Measurements from ENCODE around the gene RHD. TPM values are rescaled to one million over a fixed set of nuclear protein-coding genes. Genes with fewer than 3 reads are reported as not detected.
"Not testable (repeated sequence)": the region's sequence is repeated elsewhere in the genome, so short reads cannot be mapped to it uniquely, and the experiment has no call there.

Gene RHD
- total RNA-seq, 1 experiment from 2014 or later, result 1.3 TPM

DNA sequence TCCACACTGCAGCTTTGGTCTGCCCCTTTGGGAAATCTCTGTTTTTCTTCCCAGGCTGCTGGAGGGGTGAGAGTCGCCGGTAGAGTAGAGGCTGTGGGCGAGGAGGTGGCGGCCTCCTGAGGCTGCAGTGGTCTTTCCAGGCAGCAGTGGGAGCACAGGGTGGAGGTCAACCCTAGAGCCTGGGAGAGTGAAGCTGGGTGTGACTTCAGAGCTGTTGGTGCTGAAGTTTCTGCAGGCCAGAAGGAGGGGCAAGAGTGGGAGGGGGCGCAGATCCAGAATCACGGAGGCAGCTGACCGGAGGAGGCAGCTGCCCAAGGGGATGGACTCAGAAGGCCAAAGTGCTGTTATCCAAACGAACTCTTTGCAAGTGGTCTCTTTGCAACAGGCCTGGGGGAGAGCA lies 6.5 kb downstream of the RHD start:
- not testable (repeated sequence) for H3K36me3 Mint-ChIP-seq (ENCODE audit: insufficient read depth in 1 of 3, low read depth in 3 of 3); H2BK5ac ChIP-seq (ENCODE audit: insufficient read length, low read length); H3K9ac ChIP-seq (ENCODE audit: extremely low read depth, insufficient read length, low read length); H4K5ac ChIP-seq (ENCODE audit: insufficient read length, low read depth, low read length); H3K27me3 Mint-ChIP-seq (ENCODE audit: low read depth); H3K18ac ChIP-seq (ENCODE audit: insufficient read length, low read depth, low read length); H3K9me3 ChIP-seq (ENCODE audit: control insufficient read depth, low read depth, low read length); H2BK120ac ChIP-seq (ENCODE audit: low read depth, low read length, poor library complexity, severe bottlenecking); H3K56ac ChIP-seq (ENCODE audit: insufficient read length, low read depth, low read length); H3K27ac Mint-ChIP-seq; H3K14ac ChIP-seq (ENCODE audit: insufficient read depth, low read length); H2AFZ ChIP-seq (ENCODE audit: low read length); H3K4me2 ChIP-seq (ENCODE audit: insufficient read depth, insufficient read length, low read length); H3K4me1 ChIP-seq (ENCODE audit: insufficient read depth, low read length); DNase-seq; H2BK15ac ChIP-seq (ENCODE audit: low read depth, low read length); H3K9me3 Mint-ChIP-seq; H2BK12ac ChIP-seq (ENCODE audit: insufficient read length, low read depth, low read length); H3K4me3 Mint-ChIP-seq; H4K8ac ChIP-seq (replicated peaks; ENCODE audit: insufficient read length, low read depth, low read length); H3K79me2 ChIP-seq (ENCODE audit: insufficient read depth, low read length); H3K4ac ChIP-seq (ENCODE audit: low read depth, low read length); H3K79me1 ChIP-seq (ENCODE audit: insufficient read depth, low read depth, low read length, poor library complexity, severe bottlenecking); H4K91ac ChIP-seq (ENCODE audit: insufficient read length, low read depth, low read length); H3K27ac ChIP-seq (ENCODE audit: insufficient read length, low read depth, low read length); H2BK20ac ChIP-seq (ENCODE audit: low read depth, low read length, poor library complexity, severe bottlenecking); H2AK5ac ChIP-seq (ENCODE audit: insufficient read length, low read length); H3T11ph ChIP-seq (ENCODE audit: low read length); H3K4me1 Mint-ChIP-seq; H4K20me1 ChIP-seq (ENCODE audit: control insufficient read depth, insufficient read depth, insufficient read length); H3K23ac ChIP-seq (ENCODE audit: insufficient read length, low read depth, low read length); H3K27me3 ChIP-seq (ENCODE audit: insufficient read depth, low read length); H3K23me2 ChIP-seq (ENCODE audit: insufficient read length, low read depth, low read length, poor library complexity, severe bottlenecking)
- WGBS (ENCODE audit: extremely low coverage, insufficient read length, low lambda C conversion rate), result no CpG with 5 or more reads among the region's 8 CpGs

DNA sequence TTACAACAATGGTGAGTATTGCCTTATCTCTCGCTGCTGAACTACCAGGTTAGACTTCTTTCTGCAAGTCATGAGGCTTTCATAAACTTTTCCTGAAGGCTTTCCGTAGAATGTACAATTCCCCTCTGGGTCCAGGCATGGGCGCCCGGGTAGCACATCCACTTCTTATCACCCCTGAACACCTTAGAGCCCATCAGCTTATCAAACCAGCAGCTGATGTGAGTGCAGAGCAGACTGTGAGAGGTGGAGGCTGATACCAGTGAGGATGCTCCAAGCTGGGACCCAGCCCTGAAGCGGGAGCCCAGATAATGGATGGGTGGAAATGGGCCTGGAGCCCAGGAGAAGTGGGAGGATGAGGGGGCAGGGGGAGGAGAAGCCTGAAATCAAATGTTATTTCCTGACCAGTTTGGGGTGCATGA lies 7.4 kb downstream of the RHD start:
- not testable (repeated sequence) for H3K23ac ChIP-seq (ENCODE audit: insufficient read length, low read depth, low read length); H3K18ac ChIP-seq (ENCODE audit: insufficient read length, low read depth, low read length); H2BK120ac ChIP-seq (ENCODE audit: low read depth, low read length, poor library complexity, severe bottlenecking); H3K36me3 Mint-ChIP-seq (ENCODE audit: insufficient read depth in 1 of 3, low read depth in 3 of 3); H2AK5ac ChIP-seq (ENCODE audit: insufficient read length, low read length); DNase-seq; H3K79me1 ChIP-seq (ENCODE audit: insufficient read depth, low read depth, low read length, poor library complexity, severe bottlenecking); H3K23me2 ChIP-seq (ENCODE audit: insufficient read length, low read depth, low read length, poor library complexity, severe bottlenecking); H2BK5ac ChIP-seq (ENCODE audit: insufficient read length, low read length); H4K20me1 ChIP-seq (ENCODE audit: control insufficient read depth, insufficient read depth, insufficient read length); H2AFZ ChIP-seq (ENCODE audit: low read length); H3K4me1 Mint-ChIP-seq; H3K4me3 Mint-ChIP-seq; H3T11ph ChIP-seq (ENCODE audit: low read length); H3K4me1 ChIP-seq (ENCODE audit: insufficient read depth, low read length); H3K4me2 ChIP-seq (ENCODE audit: insufficient read depth, insufficient read length, low read length); H3K9me3 Mint-ChIP-seq; H2BK12ac ChIP-seq (ENCODE audit: insufficient read length, low read depth, low read length); H3K9ac ChIP-seq (ENCODE audit: extremely low read depth, insufficient read length, low read length); H2BK15ac ChIP-seq (ENCODE audit: low read depth, low read length); H4K8ac ChIP-seq (replicated peaks; ENCODE audit: insufficient read length, low read depth, low read length); H3K27me3 Mint-ChIP-seq (ENCODE audit: low read depth); H3K79me2 ChIP-seq (ENCODE audit: insufficient read depth, low read length); H4K91ac ChIP-seq (ENCODE audit: insufficient read length, low read depth, low read length); H3K4ac ChIP-seq (ENCODE audit: low read depth, low read length); H3K27ac ChIP-seq (ENCODE audit: insufficient read length, low read depth, low read length); H3K27ac Mint-ChIP-seq; H3K9me3 ChIP-seq (ENCODE audit: control insufficient read depth, low read depth, low read length); H2BK20ac ChIP-seq (ENCODE audit: low read depth, low read length, poor library complexity, severe bottlenecking); H3K56ac ChIP-seq (ENCODE audit: insufficient read length, low read depth, low read length); H4K5ac ChIP-seq (ENCODE audit: insufficient read length, low read depth, low read length); H3K14ac ChIP-seq (ENCODE audit: insufficient read depth, low read length); H3K27me3 ChIP-seq (ENCODE audit: insufficient read depth, low read length)
- no CpG with 5 or more reads among the region's 5 CpGs for WGBS (ENCODE audit: extremely low coverage, insufficient read length, low lambda C conversion rate)
